NCI-H2107 (cell line): ENCODE data around the gene COPS9.

ENCODE experiments used
- DNase-seq: peaks from one replicate; lab custom pipeline; 2025; lab: John Stamatoyannopoulos, UW

COPS9 gene

GRCh38 chr2:240166191-240166590 lies 30.1 kb upstream of the COPS9 start:
- no peak for DNase-seq

- no peak for DNase-seq
Measured at GRCh38 chr2:240165661-240166060, 29.6 kb upstream of the COPS9 start.

GRCh38 chr2:240165034-240165433 lies 28.9 kb upstream of the COPS9 start:
- DNase-seq: no peak

- DNase-seq: no peak
Measured at GRCh38 chr2:240164586-240164985, 28.5 kb upstream of the COPS9 start.

- DNase-seq: no peak
Measured at GRCh38 chr2:240163844-240164574, 27.9 kb upstream of the COPS9 start.

GRCh38 chr2:240162939-240163714 lies 27.0 kb upstream of the COPS9 start:
- no peak for DNase-seq

- DNase-seq: no peak
Measured at GRCh38 chr2:240162531-240162930, 26.4 kb upstream of the COPS9 start.

- DNase-seq: no peak
Measured at GRCh38 chr2:240162032-240162431, 25.9 kb upstream of the COPS9 start.

GRCh38 chr2:240161087-240161750 lies 25.1 kb upstream of the COPS9 start:
- DNase-seq: no peak

GRCh38 chr2:240160291-240161086 lies 24.4 kb upstream of the COPS9 start:
- DNase-seq: no peak

- no peak for DNase-seq
Measured at GRCh38 chr2:240159251-240159839, 23.2 kb upstream of the COPS9 start.

- no peak for DNase-seq
Measured at GRCh38 chr2:240157147-240157470, 21.0 kb upstream of the COPS9 start.

- no peak for DNase-seq
Measured at GRCh38 chr2:240156435-240157146, 20.5 kb upstream of the COPS9 start.

GRCh38 chr2:240155745-240156390 lies 19.8 kb upstream of the COPS9 start:
- DNase-seq: no peak

GRCh38 chr2:240155048-240155744 lies 19.1 kb upstream of the COPS9 start:
- no peak for DNase-seq

- DNase-seq: no peak
Measured at GRCh38 chr2:240154606-240155005, 18.5 kb upstream of the COPS9 start.

GRCh38 chr2:240153418-240153817 lies 17.3 kb upstream of the COPS9 start:
- DNase-seq: no peak

GRCh38 chr2:240151477-240152031 lies 15.4 kb upstream of the COPS9 start:
- no peak for DNase-seq

GRCh38 chr2:240149943-240150784 lies 14.1 kb upstream of the COPS9 start:
- DNase-seq: peak; percentile 10
